ENCODE results near the gene SBNO1.
"Not testable (repeated sequence)": the region's sequence is repeated elsewhere in the genome, so short reads cannot be mapped to it uniquely, and the experiment has no call there.

Gene SBNO1

DNA sequence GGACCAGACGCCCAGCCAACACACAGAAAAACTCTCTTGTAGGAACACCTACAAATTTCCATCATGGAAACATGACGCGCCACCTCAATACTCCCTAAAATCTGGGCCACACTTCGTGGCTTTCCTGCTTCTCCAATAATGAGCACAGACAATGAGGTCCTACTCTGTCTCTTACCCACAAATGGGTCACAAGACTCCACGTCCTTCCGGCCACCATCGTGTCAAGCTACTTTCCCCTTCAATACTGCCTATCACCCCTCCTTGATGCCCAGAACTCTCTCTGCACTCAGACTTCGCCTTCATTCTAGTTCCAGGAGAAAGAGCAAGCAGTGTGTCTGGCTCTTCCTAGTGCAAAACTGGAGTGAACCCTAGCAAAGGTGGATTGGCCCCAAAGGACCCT, 28.1 kb downstream of the SBNO1 start:
- no peak for DNase-seq

DNA sequence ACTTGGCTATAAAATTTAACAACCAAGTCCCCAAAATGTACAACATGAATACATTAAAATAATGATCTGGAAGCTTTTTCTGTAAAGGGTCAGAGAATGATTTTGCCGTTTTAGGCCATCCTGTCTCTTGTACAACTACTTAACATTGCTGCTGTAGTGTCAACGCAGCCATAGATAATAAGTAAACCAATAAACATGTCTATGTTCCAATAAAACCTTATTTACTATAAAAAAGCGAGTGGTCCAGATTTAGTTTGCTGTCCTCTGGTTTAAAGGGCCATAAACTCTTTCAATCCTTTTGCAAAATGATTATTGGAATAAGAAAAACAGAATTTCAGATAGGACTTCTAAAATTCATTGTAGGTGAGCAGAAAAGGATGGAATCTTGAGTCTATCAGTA, 29.2 kb downstream of the SBNO1 start:
- DNase-seq: no peak

- no peak for DNase-seq
Measured at GRCh38 chr12:123329799-123330198, 34.8 kb downstream of the SBNO1 start.

DNA sequence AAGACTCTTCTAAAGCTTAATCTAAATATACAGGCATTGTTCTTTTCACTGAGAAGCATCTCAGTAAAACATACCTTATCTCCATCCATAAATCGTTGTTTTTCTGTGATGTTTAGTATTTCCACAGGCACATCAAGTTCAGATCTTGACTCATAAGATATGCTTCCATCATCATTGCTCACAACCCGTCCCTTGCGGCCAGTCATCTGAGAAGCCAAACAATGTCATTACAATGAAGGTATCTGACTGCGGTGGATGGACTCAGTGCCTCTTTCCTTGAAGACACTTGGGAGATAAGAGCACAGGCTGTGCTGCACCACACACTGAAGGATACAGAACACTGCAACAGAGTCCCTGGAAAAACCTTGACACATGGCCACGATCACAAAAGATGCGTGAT, 44.8 kb downstream of the SBNO1 start:
- DNase-seq: no peak

GRCh38 chr12:123319273-123319672, 45.4 kb downstream of the SBNO1 start:
- no peak for DNase-seq

- not testable (repeated sequence) for DNase-seq
Measured at GRCh38 chr12:123313046-123313445, 51.6 kb downstream of the SBNO1 start.

DNA sequence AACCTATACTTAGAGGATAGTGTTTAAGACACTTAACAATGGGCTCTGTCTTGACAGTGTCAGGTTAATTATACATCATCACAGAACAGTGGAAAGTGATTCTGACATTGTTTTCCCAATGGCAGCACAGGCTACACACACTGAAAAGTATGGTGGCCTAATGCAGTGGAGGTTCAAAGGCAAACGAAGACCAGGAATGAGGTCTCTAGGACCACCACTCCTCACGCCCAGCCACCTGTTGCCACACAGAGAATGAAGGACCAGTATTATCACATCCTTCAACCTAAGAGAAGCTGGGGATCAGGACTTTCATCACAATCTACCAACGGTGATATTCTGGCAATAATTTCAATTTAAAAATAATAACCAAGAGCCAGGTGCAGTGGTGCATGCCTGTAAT, 58.4 kb downstream of the SBNO1 start:
- DNase-seq: no peak

DNA sequence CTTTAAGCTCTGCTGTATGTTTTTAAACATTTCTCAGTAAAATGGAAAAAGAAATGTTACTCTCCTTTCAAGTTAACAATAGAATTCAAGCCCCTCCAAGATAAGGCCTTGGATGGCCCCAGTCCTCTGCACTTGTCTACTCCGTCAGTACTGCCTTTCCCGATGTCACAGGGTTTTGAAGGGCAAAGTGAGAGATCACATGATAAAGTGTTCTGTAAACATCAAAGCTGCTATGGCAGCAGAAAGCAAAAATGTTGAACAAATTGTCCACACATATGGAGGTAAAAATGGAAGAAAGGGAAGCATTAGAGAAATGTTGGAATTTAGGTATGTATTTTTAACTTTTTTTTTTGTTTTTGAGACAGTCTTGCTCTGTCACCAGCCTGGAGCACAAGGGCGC, 59.5 kb downstream of the SBNO1 start:
- no peak for DNase-seq

DNA sequence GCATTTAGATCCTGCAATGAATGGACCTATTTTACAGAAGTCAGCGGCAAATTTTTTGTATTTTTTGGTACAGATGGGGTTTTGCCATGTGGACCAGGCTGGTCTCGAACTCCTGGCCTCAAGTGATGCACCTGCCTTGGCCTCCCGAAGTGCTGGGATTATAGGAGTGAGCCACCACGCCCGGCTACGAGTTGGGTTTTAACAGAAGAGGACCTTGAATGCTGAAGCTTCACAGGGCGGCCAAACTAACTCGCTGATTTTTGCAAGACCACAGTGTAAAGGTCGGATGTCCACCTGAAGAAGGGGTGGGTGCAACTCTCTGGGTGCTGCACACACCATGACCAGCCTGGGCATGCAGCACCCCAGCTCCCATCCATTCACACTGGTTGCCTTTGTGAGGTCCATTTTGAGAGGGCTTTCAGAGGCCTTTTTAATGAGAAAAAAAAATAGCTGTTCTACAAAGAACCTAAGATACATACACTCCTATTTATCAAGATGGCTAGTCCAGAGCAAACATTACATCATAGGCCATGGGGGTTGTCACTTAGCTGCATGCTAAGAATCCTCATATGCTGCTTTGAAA, 71.4 kb downstream of the SBNO1 start:
- DNase-seq: no peak

DNA sequence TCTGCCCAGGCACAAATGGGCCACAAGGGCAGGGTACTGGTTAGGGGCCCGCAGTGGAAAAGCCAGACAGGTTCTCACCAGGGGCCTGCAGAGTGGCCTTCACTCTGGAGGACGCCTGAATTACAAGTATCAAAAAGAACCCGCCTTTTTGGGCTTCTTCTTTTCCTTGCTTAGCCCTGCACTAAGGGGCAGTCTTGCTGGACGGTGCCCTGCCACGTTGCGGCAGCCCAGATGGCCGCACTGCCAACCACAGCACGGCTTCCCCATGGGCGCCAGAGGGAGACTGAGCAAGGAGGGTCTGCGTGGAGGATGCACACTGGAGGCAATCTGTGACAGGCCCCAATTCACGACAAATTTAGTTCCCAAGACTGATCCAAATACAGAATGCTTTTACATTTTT, 74.7 kb downstream of the SBNO1 start:
- DNase-seq: no peak

- DNase-seq: no peak
Measured at GRCh38 chr12:123288751-123289346, 75.8 kb downstream of the SBNO1 start.

- DNase-seq: no peak
Measured at GRCh38 chr12:123286652-123287373, 77.8 kb downstream of the SBNO1 start.

- no peak for DNase-seq
Measured at GRCh38 chr12:123284669-123285068, 80.0 kb downstream of the SBNO1 start.

- DNase-seq: no peak
Measured at GRCh38 chr12:123283461-123283860, 81.2 kb downstream of the SBNO1 start.

DNA sequence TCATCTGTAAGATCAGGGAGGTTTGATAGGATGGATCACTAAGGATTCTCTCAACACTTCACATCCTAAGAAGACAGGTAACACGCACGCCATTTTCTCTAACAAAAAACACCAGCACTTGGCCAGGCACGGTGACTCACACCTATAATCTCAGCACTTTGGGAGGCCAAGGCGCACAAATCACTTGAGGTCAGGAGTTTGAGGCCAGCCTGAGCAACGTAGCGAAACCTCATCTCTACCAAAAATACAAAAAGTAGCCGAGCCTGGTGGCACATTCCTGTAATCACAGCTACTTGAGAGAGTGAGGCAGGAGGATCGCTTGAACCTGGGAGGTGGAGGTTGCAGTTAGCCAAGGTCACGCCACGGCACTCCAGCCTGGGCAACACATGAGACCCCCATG, 82.5 kb downstream of the SBNO1 start:
- no peak for DNase-seq

GRCh38 chr12:123280971-123281370, 83.7 kb downstream of the SBNO1 start:
- no peak for DNase-seq

DNA sequence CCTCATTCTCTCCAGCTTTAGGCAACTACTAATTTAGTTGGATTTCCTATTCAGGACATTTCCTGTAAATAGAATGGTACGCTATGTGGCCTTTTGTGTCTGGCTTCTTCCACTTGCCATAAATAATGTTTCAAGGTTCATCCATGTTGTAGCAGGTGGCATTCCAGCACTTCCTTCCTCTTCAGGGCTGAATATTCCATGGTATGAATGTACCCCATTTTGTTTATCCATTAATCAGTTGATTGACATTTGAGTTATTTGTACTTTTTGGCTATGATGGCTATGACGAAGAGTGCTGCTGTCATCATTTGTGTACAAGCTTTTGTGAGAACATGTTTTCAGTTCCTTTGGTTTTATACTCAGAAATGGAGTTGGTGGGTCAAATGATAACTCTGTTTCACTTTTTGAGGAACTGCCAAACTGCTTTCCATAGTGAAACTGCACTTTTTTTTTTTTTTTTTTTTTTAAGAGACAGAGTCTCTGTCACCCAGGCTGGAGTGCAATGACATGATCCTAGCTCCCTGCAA, 86.5 kb downstream of the SBNO1 start:
- DNase-seq: no peak

- DNase-seq: no peak
Measured at GRCh38 chr12:123273166-123273565, 91.5 kb downstream of the SBNO1 start.

DNA sequence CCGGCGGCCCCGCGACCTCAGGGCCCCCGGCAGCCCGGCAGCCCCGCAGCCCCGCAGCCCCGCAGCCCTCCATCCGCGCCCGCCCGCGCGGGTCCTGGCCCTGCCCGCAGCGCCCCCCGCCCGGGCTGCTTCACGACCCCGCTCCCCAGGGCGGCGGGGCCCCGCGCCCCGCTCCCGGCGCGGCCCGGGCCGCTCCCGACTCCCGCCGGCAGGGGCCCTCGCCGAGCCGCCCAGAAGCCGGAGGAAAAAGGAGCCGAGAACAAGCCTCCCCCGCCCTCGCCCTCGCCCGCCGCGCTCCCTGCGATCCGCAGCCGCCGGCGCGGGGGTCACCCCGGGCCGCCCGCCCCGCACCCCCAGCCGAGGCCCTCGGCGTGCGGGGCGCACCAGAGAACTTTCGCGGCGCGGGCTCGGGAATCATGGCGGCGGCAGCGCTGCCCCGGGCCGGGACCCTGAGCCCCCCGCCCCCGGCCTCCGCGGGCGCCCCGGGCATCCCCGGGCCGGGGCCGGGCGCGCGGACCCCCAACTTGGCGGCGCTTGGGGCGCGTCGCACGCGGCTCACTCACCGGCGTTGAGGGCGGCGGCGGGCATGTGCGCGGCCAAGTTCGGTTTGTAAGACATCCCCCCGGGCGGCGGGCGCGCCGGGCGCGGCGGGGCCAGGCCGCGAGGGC, 93.5 kb downstream of the SBNO1 start:
- DNase-seq: peak; percentile 16

DNA sequence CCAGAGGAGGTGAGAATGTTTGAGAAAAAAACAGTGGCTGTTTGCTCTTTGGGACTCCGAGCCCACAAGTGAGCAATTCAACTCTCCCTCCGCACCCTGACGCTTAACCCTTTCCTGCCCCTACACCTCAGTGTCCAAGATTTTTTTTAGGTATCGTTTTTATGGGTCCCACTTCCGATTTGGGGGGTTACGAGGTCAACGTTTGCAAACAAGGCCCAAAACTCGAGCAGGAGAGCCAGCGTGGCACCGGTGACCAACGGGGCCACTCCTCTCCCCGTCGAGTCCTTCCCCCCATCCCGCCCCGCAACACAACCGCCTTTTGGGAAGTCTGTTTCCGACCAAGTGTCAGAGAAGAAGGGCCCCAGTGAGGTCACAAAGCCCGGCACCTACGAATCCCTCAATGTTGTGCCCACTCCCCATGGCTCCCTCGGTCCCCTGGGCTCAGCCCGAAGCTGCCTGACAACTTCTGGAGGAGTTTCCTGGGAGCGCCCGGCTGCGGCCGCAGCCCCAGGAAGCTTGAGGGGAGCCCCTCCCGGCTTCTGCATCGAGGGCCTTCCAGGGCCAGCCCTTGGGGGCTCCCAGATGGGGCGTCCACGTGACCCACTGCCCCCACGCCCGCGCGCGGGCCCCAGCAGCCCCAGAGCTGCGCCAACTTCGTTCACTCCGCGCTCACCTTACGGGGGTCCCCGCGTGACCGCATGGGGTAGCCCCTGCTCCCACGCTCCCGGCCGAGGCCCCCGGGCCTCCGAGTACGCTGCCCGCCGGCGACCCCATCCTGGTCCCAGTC, 94.2 kb downstream of the SBNO1 start:
- DNase-seq: no peak

DNA sequence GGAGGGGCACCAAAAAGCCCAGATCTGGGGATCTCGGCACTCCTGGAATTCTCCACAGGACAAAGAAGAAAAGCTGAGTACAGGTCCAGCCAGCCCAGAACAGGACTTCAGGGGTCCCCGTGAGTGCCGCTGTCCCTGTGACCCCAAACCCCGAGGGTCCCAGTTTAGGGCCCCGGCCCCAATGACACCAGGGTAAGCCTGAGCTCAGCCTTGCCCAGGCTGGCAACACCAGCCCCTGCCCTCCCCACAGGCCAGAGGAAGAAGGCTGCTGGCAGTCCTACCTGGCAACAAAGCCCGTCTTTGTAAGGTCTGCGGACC, 94.8 kb downstream of the SBNO1 start:
- DNase-seq: no peak

- peak; percentile 43 for DNase-seq
Measured at GRCh38 chr12:123269395-123269892, 95.2 kb downstream of the SBNO1 start.

DNA sequence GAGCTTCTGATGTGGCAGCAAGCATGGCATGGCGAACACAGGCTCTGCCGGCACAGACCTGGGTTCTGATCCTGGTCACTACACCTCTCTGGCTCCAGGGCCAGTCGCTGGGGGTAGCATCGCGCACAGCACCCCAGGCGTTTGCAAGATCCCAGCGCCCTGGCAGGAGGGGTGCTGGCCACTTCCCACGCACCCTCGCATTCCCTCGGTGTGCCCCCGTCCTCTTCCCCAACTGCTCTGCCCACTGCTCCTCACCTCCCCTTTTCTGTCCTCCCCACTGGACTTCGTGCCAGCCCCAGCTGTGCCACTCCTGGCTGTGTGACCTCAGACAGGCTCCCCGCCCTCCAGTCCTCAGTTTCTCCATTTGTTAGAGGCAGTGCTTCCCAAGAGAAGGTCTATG, 95.8 kb downstream of the SBNO1 start:
- DNase-seq: no peak

Measured in KG1 (cell line).